Measurements from ENCODE around the gene AFP.

Gene AFP

GRCh38 chr4:73406548-73406875, 29.5 kb upstream of the AFP start:
- H3K4me3 ChIP-seq (ENCODE audit: low read length) = no peak overlapping the region
- H3K36me3 ChIP-seq (ENCODE audit: control insufficient read depth, low read depth, low read length) = no peaks in the 10 kb centered on the region
- no peaks in the 10 kb centered on the region for H3K9me3 ChIP-seq (ENCODE audit: control insufficient read depth, low read depth, low read length)
- H3K9ac ChIP-seq (ENCODE audit: low read length) = no peak overlapping the region
- H3K4me1 ChIP-seq (ENCODE audit: control insufficient read depth, low read depth, low read length) = peaks cover 12% of the 10 kb centered on the region
- H3K27me3 ChIP-seq (ENCODE audit: control insufficient read depth, insufficient read depth, low read length) = no peaks in the 10 kb centered on the region
- H3K27ac ChIP-seq (ENCODE audit: low read length) = no peak overlapping the region

GRCh38 chr4:73407227-73407673, 28.8 kb upstream of the AFP start:
- no peak overlapping the region for H3K4me3 ChIP-seq (ENCODE audit: low read length)
- no peak overlapping the region for H3K9ac ChIP-seq (ENCODE audit: low read length)
- H3K4me1 ChIP-seq (ENCODE audit: control insufficient read depth, low read depth, low read length) = peaks cover 12% of the 10 kb centered on the region
- H3K27me3 ChIP-seq (ENCODE audit: control insufficient read depth, insufficient read depth, low read length) = no peaks in the 10 kb centered on the region
- no peak overlapping the region for H3K27ac ChIP-seq (ENCODE audit: low read length)
- H3K9me3 ChIP-seq (ENCODE audit: control insufficient read depth, low read depth, low read length) = no peaks in the 10 kb centered on the region
- no peaks in the 10 kb centered on the region for H3K36me3 ChIP-seq (ENCODE audit: control insufficient read depth, low read depth, low read length)

- Histone ChIP-seq H3K9ac (ENCODE audit: low read length) (no peak overlapping the region), H3K36me3 (ENCODE audit: control insufficient read depth, low read depth, low read length) (no peaks in the 10 kb centered on the region), H3K4me1 (ENCODE audit: control insufficient read depth, low read depth, low read length) (peaks cover 12% of the 10 kb centered on the region), H3K27me3 (ENCODE audit: control insufficient read depth, insufficient read depth, low read length) (no peaks in the 10 kb centered on the region), H3K4me3 (ENCODE audit: low read length) (no peak overlapping the region), H3K9me3 (ENCODE audit: control insufficient read depth, low read depth, low read length) (no peaks in the 10 kb centered on the region), H3K27ac (ENCODE audit: low read length) (no peak overlapping the region)
Observed at GRCh38 chr4:73408181-73408867, 27.7 kb upstream of the AFP start.

GRCh38 chr4:73409012-73409862, 26.8 kb upstream of the AFP start:
- H3K9me3 ChIP-seq (ENCODE audit: control insufficient read depth, low read depth, low read length) = no peaks in the 10 kb centered on the region
- no peak overlapping the region for H3K4me3 ChIP-seq (ENCODE audit: low read length)
- no peaks in the 10 kb centered on the region for H3K36me3 ChIP-seq (ENCODE audit: control insufficient read depth, low read depth, low read length)
- H3K27ac ChIP-seq (ENCODE audit: low read length) = no peak overlapping the region
- peaks cover 12% of the 10 kb centered on the region for H3K4me1 ChIP-seq (ENCODE audit: control insufficient read depth, low read depth, low read length)
- H3K27me3 ChIP-seq (ENCODE audit: control insufficient read depth, insufficient read depth, low read length) = no peaks in the 10 kb centered on the region
- H3K9ac ChIP-seq (ENCODE audit: low read length) = no peak overlapping the region

GRCh38 chr4:73409978-73410548, 26.0 kb upstream of the AFP start:
- Histone ChIP-seq H3K27me3 (ENCODE audit: control insufficient read depth, insufficient read depth, low read length) (no peaks in the 10 kb centered on the region), H3K9me3 (ENCODE audit: control insufficient read depth, low read depth, low read length) (no peaks in the 10 kb centered on the region), H3K27ac (ENCODE audit: low read length) (no peak overlapping the region), H3K36me3 (ENCODE audit: control insufficient read depth, low read depth, low read length) (no peaks in the 10 kb centered on the region), H3K4me3 (ENCODE audit: low read length) (no peak overlapping the region), H3K9ac (ENCODE audit: low read length) (no peak overlapping the region), H3K4me1 (ENCODE audit: control insufficient read depth, low read depth, low read length) (peaks cover 12% of the 10 kb centered on the region)

GRCh38 chr4:73410916-73411730, 24.9 kb upstream of the AFP start:
- Histone ChIP-seq H3K9ac (ENCODE audit: low read length) (no peak overlapping the region), H3K4me1 (ENCODE audit: control insufficient read depth, low read depth, low read length) (peaks cover 17% of the 10 kb centered on the region), H3K9me3 (ENCODE audit: control insufficient read depth, low read depth, low read length) (no peaks in the 10 kb centered on the region), H3K27ac (ENCODE audit: low read length) (no peak overlapping the region), H3K4me3 (ENCODE audit: low read length) (no peak overlapping the region), H3K36me3 (ENCODE audit: control insufficient read depth, low read depth, low read length) (no peaks in the 10 kb centered on the region), H3K27me3 (ENCODE audit: control insufficient read depth, insufficient read depth, low read length) (no peaks in the 10 kb centered on the region)

GRCh38 chr4:73411731-73412414, 24.1 kb upstream of the AFP start:
- no peak overlapping the region for H3K27ac ChIP-seq (ENCODE audit: low read length)
- H3K9me3 ChIP-seq (ENCODE audit: control insufficient read depth, low read depth, low read length) = no peaks in the 10 kb centered on the region
- H3K9ac ChIP-seq (ENCODE audit: low read length) = no peak overlapping the region
- H3K36me3 ChIP-seq (ENCODE audit: control insufficient read depth, low read depth, low read length) = no peaks in the 10 kb centered on the region
- peaks cover 17% of the 10 kb centered on the region for H3K4me1 ChIP-seq (ENCODE audit: control insufficient read depth, low read depth, low read length)
- H3K4me3 ChIP-seq (ENCODE audit: low read length) = no peak overlapping the region
- H3K27me3 ChIP-seq (ENCODE audit: control insufficient read depth, insufficient read depth, low read length) = no peaks in the 10 kb centered on the region

GRCh38 chr4:73413294-73413755, 22.7 kb upstream of the AFP start:
- Histone ChIP-seq H3K9me3 (ENCODE audit: control insufficient read depth, low read depth, low read length) (no peaks in the 10 kb centered on the region), H3K27ac (ENCODE audit: low read length) (no peak overlapping the region), H3K4me1 (ENCODE audit: control insufficient read depth, low read depth, low read length) (peaks cover 15% of the 10 kb centered on the region), H3K9ac (ENCODE audit: low read length) (no peak overlapping the region), H3K27me3 (ENCODE audit: control insufficient read depth, insufficient read depth, low read length) (no peaks in the 10 kb centered on the region), H3K4me3 (ENCODE audit: low read length) (no peak overlapping the region), H3K36me3 (ENCODE audit: control insufficient read depth, low read depth, low read length) (no peaks in the 10 kb centered on the region)

- Histone ChIP-seq H3K36me3 (ENCODE audit: control insufficient read depth, low read depth, low read length) (no peaks in the 10 kb centered on the region), H3K27me3 (ENCODE audit: control insufficient read depth, insufficient read depth, low read length) (no peaks in the 10 kb centered on the region), H3K4me3 (ENCODE audit: low read length) (no peak overlapping the region), H3K4me1 (ENCODE audit: control insufficient read depth, low read depth, low read length) (peaks cover 5% of the 10 kb centered on the region), H3K9ac (ENCODE audit: low read length) (no peak overlapping the region), H3K9me3 (ENCODE audit: control insufficient read depth, low read depth, low read length) (no peaks in the 10 kb centered on the region), H3K27ac (ENCODE audit: low read length) (no peak overlapping the region)
Observed at GRCh38 chr4:73414936-73415271, 21.1 kb upstream of the AFP start.

GRCh38 chr4:73415807-73416238, 20.2 kb upstream of the AFP start:
- Histone ChIP-seq H3K36me3 (ENCODE audit: control insufficient read depth, low read depth, low read length) (no peaks in the 10 kb centered on the region), H3K4me1 (ENCODE audit: control insufficient read depth, low read depth, low read length) (peaks cover 5% of the 10 kb centered on the region), H3K27me3 (ENCODE audit: control insufficient read depth, insufficient read depth, low read length) (no peaks in the 10 kb centered on the region), H3K27ac (ENCODE audit: low read length) (no peak overlapping the region), H3K9ac (ENCODE audit: low read length) (no peak overlapping the region), H3K4me3 (ENCODE audit: low read length) (no peak overlapping the region), H3K9me3 (ENCODE audit: control insufficient read depth, low read depth, low read length) (no peaks in the 10 kb centered on the region)
